CD4-positive, alpha-beta T cell treated with Interleukin-17A for 4 hours (primary cell): ENCODE results near the gene OOSP4A.

Experiments used
- DNase-seq: peaks from one replicate; pipeline ENCODE4 v3.0.0-alpha.2; 2020; ENCODE audit warnings: mixed read lengths

OOSP4A gene

DNA sequence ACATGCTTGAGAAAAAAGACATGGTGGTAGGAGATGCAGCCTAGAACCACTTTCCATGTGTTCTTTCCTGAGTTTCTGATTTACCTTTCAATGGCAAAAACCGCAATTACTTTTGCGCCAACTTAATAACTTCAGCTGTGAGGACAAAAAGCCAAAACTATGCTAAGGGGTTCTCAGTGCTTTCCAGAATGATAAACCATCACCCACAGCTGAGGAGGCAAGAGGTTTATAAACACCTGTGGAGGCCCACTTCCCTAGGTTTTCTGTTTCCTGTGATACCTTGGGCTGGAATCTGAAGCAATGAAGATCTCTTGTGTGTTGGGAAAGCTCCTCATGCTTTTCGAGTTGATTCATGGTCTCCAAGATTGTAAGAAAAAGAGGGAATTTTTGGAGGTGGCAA, at the start of gene OOSP4A:
Gene OOSP4A, plus strand, starts transcription at position 301 of the 400 bp plus-strand sequence. Its CDS starts 0 bp downstream, at position 301.
- no peak for DNase-seq

- no peak for DNase-seq
Observed at GRCh38 chr11:59918480-59918879, 45.4 kb upstream of the OOSP4A start.

DNA sequence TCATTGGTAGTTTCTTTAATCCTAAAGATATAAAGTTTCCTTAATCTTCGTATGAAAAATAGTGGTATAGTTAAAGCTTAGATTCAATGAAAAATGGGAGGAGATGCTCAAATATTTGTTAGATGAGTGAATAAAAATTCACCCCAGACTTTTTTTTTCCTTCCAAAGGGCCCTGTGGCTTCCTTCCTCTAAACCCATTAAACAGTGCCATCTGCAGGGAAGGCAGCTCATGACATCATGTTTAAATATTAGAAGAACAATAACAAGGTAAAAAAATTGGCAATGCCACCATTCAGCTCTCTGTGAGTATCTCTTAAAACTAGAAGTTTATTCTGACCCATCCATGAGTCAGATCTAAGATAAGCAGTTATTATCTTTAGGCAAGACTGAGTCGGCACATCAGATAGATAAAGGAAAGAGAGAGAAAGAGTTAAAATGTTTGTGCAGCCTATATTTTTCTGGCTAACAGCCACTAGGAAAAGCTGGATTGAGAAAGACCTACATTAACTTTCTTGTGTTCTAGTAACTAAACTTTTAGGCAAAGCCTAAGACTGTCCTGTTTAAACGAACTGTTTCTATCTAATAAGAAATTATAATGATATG, 44.7 kb upstream of the OOSP4A start:
- DNase-seq = peak; percentile 13

GRCh38 chr11:59923813-59924212, 40.0 kb upstream of the OOSP4A start:
- no peak for DNase-seq

GRCh38 chr11:59931688-59932087, 32.1 kb upstream of the OOSP4A start:
- no peak for DNase-seq

DNA sequence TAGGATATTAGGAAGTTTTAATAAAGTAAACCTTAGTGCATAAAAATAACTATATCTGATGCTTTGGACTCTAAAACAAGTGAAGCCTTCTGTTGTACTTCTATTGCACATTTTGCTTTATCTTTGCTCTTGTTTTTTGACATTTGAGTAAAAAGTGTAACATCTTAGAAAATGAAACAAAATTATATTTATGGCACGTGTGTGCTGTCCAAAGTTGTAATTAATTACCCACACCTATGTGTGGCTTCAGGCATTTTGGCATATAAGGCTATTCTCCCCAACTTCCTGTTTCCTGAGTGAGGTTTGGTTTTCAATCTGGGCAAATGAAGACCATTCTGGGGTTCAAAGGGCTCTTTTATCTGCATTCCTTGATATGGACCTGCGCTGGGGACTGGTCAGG, 25.7 kb upstream of the OOSP4A start, which contains the start of gene OOSP1:
Gene OOSP1, plus strand, starts transcription at position 301 of the 400 bp plus-strand sequence. Its CDS starts 23 bp downstream, at position 324.
- DNase-seq = no peak

- no peak for DNase-seq
Observed at GRCh38 chr11:59938718-59939117, 25.1 kb upstream of the OOSP4A start.

DNA sequence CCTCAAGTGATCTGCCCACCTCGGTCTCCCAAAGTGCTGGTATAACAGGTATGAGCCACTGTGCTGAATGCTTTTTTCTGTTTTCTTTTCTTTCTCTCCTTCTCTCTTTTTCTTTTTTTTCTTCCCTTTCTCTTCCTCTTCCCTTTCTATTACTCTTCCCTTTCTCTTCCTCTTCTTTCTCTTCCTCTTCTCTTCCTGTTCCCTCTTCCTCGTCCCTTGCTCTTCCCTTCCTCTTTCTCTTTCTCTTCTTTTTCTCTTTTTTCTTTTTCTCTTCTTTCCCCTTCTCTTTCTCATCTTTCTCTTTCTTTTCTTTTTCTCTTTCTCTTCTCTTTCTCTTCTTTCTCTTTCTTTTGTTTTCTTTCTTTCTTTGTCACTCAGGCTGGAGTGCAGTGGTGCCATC, 24.4 kb upstream of the OOSP4A start:
- no peak for DNase-seq

- no peak for DNase-seq
Observed at GRCh38 chr11:59941091-59941490, 22.7 kb upstream of the OOSP4A start.

DNA sequence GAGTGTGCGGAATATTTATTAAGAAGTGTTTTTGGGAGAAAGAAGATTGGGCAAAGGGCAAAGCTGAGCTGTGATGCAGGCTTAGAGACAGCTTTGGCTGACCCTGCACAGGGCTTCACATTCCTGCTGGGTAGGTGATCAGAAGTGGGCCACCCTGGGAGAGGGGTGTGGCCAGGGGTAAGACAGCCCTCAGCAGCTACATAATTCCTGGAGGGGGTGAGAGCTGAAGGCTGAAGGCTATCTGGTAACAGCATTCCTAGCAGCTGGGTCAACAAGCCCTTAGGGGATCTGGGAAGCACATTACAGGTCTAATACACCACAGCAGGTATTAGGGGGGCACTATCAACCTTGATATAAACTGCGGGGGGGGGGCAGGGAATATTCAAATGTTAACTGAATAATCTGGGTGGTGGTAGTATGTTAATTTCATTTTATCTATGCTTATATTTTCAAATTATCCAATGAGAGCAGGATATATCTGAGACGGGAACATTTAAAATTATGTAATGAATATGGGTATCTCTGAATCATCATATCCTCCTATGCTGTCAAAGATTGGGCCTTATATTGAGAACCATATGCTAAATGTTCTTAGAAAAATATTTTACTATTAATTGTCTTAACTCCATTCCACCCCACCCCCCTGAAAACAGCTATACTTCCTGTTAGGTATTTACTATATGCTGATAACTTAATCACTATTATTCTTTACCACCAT, 19.7 kb upstream of the OOSP4A start:
- no peak for DNase-seq

- no peak for DNase-seq
Observed at GRCh38 chr11:59944720-59945119, 19.1 kb upstream of the OOSP4A start.

DNA sequence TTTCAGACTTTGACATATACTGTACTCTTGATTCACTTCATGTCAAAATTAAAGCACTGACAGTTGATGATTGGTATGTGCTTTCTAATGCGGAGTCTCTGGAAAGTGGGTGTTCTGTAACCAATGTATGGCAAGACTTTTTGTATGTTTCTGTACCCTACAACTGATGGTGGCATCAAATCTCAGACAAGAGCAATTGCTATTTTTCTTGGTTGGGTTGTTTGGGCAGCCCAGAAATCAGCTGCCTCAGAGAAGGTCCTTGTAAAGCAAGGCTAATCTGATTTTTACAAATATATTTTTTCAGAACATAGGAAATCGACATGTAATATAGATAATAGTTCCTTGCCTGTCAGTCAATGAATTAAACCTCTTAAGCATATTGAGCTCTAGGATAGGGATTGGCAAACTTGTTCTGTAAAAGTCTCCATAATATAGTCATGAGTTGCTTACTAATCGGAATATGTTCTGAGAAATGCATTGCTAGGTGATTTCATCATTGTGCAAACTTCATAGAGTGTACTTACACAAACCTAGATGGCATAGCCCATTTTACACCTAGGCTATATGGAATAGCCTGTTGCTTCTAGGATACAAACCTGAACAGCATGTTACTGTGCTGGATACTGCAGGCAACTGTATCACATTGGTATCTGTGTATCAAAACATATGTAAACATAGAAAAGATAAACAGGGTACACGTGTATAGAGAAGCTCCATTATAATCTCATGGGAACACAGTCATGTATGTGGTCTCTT, 10.2 kb upstream of the OOSP4A start:
- DNase-seq = no peak

- DNase-seq = no peak
Observed at GRCh38 chr11:59954219-59954847, 9.5 kb upstream of the OOSP4A start.

DNA sequence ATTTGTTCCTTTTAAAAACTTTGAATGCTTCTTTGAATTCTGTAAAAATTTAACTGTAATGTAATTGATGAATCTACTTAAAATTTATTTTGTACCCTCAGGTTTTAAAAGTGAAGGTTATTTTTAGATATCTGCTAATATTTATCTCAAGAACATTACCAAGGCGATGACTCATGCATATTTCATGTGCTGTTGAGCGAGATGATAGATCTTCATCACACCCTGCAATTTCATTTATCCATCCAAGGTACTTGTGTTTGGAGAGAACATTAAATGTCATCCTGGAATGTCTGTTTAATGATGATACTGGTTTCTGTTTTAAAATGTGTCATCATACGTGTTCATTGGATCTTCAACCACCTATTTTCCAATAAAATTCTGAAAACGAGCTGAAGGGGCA, 6.7 kb upstream of the OOSP4A start:
- DNase-seq = no peak

DNA sequence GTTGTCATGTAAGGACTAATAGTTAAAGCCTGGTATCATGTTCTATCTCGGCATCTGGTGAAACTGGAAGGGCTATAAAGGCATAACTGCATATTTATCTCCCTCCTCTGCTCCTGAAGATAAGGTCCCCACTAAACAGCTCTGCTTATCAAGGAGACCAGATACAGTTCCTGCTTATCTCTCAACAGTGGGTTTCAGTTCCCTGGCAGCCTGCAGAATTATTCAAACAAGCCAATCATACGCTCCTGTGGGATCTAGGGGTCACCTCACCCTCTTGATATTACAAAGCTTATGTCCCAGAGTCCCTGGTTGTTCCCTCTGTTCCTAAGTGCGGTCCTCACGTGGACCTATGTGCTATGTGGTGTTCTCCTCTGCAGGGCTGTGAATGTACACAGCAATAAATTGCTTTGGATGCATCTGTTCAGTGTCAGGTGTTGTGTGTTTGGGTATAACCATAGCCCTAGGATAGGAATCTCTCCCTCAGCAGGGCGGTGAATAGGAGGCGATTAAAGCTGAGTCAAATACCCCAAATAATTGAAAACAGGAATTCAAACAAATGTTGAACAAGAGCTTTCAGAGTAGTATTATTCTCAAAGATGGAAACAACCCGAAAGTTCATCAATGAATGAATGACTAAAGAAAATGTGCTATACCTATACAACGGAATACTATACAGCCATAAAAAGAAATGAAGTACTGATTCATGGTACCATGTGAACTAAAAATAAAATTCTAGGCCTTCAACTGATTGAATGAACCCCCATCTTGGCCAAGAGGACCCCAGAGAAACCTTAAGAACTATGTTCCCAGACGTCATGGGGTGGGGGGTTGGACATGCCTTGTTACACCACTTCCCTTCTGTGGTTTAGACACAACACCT, 3.1 kb upstream of the OOSP4A start:
- no peak for DNase-seq

GRCh38 chr11:59962107-59962482, 1.7 kb upstream of the OOSP4A start:
- no peak for DNase-seq

DNA sequence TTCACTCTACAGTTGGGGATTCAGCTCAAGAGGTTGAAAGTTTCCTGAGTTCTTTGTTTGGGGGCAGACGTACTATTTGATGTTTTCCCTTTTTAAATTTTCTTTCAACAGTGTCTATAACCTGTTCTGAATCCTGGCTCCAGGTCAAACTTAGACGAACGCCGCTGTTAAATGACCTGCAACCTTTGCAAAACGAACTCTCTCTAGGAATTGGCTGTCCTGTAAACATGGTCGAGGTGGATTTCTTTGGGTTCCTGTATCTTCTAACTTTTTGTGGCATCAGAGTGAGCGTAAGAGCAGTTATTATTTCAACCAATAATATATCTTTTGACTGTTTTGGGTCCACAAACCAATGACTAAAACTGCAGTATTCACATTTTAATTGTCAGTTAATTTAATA, 1.6 kb downstream of the OOSP4A start:
- no peak for DNase-seq

DNA sequence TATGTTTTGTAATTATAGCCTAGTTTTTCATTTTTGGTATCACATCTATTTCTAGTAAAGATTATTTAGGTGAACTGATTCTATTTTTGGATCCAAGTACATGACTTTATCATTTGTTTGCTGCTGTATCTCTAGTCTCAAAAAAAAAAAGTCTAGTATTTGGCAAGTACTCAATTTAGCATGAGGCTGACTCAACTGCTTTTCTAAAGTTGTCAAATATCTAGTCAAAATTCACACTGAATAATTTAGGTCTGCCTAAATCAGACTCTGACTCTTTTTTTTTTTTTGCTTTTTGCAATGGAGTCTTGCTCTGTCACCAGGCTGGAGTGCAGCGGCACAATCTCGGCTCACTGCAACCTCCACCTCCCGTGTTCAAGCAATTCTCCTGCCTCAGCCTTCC, 2.4 kb downstream of the OOSP4A start:
- no peak for DNase-seq

- DNase-seq = no peak
Observed at GRCh38 chr11:59967677-59968394, 4.0 kb downstream of the OOSP4A start.

DNA sequence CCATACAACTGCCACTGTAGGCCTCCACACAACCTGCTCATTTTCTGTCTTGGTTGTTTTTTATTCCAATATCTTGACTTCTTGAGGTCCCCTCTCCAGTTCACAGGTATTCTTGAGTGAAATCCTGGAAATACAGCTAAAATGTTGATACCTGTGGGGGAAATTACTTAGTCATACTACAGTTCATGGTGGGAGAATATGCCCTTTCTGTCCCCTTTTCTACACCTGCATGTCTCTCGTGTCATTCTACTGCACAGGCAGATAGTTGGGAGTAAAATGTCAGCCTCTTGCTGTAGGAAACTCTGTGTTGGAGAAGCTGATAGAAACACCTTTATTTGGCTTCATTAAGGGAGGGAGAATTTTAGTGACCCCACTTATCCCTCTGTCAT, 4.6 kb downstream of the OOSP4A start:
- DNase-seq = no peak

- no peak for DNase-seq
Observed at GRCh38 chr11:59973097-59973496, 9.3 kb downstream of the OOSP4A start.
